ENCODE results near the gene TMEM203. TPM values are rescaled to one million over a fixed set of nuclear protein-coding genes. Genes with fewer than 3 reads are reported as not detected.

TMEM203 gene
- total and polyA plus RNA-seq, 2 of the 13 experiments (the other 11 are each of a cell fraction or from before 2014, with no cell fraction given): 23.4 to 36.7 TPM

DNA sequence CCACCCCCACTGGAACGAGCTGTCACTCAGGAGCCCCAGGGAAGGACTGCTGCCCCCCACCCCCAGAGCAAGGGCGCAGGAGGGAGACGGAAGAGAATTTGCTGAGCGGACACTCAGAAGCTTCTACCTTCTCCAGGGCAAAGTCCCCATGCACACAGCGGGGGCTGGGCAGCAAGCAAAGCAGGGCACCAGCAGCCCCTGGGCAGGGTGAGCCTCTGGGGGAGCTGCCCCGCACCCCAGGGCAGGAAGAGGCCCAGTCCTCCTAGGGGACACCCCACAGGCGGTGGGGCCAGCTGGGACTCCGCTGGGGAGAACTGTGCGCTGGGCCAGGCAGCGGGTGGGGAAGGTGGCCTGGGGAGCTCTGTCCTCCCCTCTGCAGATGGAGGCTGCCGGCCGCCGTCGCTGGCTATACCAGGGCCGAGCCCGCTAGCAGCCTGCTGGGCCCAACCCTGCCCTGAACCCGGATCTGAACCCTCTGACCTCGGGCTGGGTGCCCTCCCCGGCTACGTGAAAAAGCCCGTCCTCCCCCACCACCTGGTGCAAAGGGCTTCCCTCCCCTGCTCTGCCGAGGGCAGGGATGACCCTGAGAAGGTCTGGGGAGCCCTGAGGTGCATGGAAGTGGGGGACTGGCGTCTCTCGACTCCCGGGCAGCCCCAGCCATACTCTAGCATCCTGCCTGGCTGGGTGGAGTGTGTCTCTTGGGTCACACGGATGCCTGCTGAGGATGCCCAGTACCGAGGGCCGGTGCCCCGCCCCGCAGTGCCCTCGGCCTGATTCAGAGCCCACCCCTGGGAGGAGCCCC is 24.7 kb upstream of the TMEM203 start (continued):
- TF ChIP-seq EZH2 (conservative IDR thresholded peaks at IDR 0.05; ENCODE audit: low read depth, low read length): no peak
- peak; percentile 83 for TF ChIP-seq PHF21A (CRISPR knock-in tag; IDR thresholded peaks at IDR 0.05)
- no peak; the same call in 1 of the 2 replicates for TF ChIP-seq FOXA3 (CRISPR knock-in tag; IDR thresholded peaks at IDR 0.05)
- TF ChIP-seq, protein P1, sequence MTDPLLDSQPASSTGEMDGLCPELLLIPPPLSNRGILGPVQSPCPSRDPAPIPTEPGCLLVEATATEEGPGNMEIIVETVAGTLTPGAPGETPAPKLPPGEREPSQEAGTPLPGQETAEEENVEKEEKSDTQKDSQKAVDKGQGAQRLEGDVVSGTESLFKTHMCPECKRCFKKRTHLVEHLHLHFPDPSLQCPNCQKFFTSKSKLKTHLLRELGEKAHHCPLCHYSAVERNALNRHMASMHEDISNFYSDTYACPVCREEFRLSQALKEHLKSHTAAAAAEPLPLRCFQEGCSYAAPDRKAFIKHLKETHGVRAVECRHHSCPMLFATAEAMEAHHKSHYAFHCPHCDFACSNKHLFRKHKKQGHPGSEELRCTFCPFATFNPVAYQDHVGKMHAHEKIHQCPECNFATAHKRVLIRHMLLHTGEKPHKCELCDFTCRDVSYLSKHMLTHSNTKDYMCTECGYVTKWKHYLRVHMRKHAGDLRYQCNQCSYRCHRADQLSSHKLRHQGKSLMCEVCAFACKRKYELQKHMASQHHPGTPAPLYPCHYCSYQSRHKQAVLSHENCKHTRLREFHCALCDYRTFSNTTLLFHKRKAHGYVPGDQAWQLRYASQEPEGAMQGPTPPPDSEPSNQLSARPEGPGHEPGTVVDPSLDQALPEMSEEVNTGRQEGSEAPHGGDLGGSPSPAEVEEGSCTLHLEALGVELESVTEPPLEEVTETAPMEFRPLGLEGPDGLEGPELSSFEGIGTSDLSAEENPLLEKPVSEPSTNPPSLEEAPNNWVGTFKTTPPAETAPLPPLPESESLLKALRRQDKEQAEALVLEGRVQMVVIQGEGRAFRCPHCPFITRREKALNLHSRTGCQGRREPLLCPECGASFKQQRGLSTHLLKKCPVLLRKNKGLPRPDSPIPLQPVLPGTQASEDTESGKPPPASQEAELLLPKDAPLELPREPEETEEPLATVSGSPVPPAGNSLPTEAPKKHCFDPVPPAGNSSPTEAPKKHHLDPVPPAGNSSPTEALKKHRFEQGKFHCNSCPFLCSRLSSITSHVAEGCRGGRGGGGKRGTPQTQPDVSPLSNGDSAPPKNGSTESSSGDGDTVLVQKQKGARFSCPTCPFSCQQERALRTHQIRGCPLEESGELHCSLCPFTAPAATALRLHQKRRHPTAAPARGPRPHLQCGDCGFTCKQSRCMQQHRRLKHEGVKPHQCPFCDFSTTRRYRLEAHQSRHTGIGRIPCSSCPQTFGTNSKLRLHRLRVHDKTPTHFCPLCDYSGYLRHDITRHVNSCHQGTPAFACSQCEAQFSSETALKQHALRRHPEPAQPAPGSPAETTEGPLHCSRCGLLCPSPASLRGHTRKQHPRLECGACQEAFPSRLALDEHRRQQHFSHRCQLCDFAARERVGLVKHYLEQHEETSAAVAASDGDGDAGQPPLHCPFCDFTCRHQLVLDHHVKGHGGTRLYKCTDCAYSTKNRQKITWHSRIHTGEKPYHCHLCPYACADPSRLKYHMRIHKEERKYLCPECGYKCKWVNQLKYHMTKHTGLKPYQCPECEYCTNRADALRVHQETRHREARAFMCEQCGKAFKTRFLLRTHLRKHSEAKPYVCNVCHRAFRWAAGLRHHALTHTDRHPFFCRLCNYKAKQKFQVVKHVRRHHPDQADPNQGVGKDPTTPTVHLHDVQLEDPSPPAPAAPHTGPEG (CRISPR knock-in tag; IDR thresholded peaks at IDR 0.05): no peak
- TF ChIP-seq, protein P2, sequence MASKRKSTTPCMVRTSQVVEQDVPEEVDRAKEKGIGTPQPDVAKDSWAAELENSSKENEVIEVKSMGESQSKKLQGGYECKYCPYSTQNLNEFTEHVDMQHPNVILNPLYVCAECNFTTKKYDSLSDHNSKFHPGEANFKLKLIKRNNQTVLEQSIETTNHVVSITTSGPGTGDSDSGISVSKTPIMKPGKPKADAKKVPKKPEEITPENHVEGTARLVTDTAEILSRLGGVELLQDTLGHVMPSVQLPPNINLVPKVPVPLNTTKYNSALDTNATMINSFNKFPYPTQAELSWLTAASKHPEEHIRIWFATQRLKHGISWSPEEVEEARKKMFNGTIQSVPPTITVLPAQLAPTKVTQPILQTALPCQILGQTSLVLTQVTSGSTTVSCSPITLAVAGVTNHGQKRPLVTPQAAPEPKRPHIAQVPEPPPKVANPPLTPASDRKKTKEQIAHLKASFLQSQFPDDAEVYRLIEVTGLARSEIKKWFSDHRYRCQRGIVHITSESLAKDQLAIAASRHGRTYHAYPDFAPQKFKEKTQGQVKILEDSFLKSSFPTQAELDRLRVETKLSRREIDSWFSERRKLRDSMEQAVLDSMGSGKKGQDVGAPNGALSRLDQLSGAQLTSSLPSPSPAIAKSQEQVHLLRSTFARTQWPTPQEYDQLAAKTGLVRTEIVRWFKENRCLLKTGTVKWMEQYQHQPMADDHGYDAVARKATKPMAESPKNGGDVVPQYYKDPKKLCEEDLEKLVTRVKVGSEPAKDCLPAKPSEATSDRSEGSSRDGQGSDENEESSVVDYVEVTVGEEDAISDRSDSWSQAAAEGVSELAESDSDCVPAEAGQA (IDR thresholded peaks at IDR 0.05; ENCODE audit: low read depth): no peak
- TF ChIP-seq, protein P2 (CRISPR knock-in tag; IDR thresholded peaks at IDR 0.05; ENCODE audit: borderline replicate concordance): no peak
- no peak for TF ChIP-seq ZNF17 (CRISPR knock-in tag; IDR thresholded peaks at IDR 0.05)
- no peak for TF ChIP-seq MTF2 (CRISPR knock-in tag; IDR thresholded peaks at IDR 0.05; ENCODE audit: borderline replicate concordance)
- peak; percentile 91 for TF ChIP-seq ZNF501 (CRISPR knock-in tag; IDR thresholded peaks at IDR 0.05)
- peak; percentile 53; the same call in 1 of the 2 replicates for TF ChIP-seq ZSCAN25 (CRISPR knock-in tag; IDR thresholded peaks at IDR 0.05)
- TF ChIP-seq KLF16 (CRISPR knock-in tag; IDR thresholded peaks at IDR 0.05): no peak; a peak in 1 of 4 replicates
- TF ChIP-seq FOSL2 (CRISPR knock-in tag; IDR thresholded peaks at IDR 0.05): no peak; the same call in 1 of the 2 replicates
- no peak for TF ChIP-seq PHF5A (CRISPR knock-in tag; IDR thresholded peaks at IDR 0.05; ENCODE audit: low read depth, unreplicated experiment)
- TF ChIP-seq, protein P3, sequence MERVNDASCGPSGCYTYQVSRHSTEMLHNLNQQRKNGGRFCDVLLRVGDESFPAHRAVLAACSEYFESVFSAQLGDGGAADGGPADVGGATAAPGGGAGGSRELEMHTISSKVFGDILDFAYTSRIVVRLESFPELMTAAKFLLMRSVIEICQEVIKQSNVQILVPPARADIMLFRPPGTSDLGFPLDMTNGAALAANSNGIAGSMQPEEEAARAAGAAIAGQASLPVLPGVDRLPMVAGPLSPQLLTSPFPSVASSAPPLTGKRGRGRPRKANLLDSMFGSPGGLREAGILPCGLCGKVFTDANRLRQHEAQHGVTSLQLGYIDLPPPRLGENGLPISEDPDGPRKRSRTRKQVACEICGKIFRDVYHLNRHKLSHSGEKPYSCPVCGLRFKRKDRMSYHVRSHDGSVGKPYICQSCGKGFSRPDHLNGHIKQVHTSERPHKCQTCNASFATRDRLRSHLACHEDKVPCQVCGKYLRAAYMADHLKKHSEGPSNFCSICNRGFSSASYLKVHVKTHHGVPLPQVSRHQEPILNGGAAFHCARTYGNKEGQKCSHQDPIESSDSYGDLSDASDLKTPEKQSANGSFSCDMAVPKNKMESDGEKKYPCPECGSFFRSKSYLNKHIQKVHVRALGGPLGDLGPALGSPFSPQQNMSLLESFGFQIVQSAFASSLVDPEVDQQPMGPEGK (CRISPR knock-in tag; IDR thresholded peaks at IDR 0.05): peak; percentile 86
- peak; percentile 88; the same call in 1 of the 2 replicates for TF ChIP-seq PCBP1 (IDR thresholded peaks at IDR 0.05; ENCODE audit: borderline replicate concordance, low read depth, low read length)
